Epithelial cell of prostate (primary cell): ENCODE results near the gene SPATA12.
"Not testable (repeated sequence)": the region's sequence is repeated elsewhere in the genome, so short reads cannot be mapped to it uniquely, and the experiment has no call there.

Experiments used
- DNase-seq: peaks from one replicate; pipeline ENCODE4 v3.0.0-alpha.2; 2011; ENCODE audit warnings: low read depth, low spot score
- H3K27ac ChIP-seq: fragments of 450-650 bp; 2 replicates; pipeline ENCODE4 v1.5.1; 2017; ENCODE audit warnings: mild to moderate bottlenecking

The SPATA12 gene

DNA sequence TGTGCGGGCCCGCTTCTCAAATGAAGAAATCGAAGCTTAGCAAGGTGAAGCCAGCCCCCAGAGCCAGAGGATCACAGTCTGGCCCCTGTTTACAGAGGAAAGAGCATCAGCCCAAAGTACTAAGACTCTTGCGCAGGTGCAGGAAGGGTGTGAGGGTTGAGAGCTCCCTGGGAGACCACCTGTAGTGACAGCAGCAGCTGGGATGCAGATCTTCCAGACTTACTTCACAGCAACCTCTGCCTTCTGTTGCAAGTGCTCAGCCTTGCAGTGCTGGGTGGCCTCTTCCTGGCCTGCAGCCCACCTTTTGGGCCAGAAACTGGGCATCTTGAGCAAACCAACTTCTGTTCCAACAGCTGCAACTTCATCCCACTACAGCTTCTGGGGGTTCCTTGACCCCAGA, 19.7 kb downstream of the SPATA12 start:
- no peak overlapping the region for H3K27ac ChIP-seq
- no peak for DNase-seq

DNA sequence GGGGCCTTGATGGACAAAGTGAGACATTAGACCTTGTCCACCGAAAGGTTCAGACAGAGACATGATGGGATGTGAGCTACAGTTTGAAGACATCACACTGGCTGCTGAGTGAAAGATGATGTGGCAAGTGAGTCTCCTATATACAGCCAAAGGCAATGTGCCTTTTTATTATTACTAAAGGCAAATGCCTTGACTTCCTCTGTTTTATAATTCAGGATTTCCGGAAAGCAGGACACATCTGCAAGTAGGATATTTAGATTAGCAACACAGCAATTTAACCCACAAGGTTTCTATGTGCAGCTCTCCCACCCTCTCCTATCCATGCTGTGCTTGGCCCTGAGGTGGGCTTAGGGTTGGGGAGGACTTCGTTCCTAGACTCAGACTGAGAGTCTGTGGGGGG, 20.7 kb downstream of the SPATA12 start:
- no peak for DNase-seq
- no peak overlapping the region for H3K27ac ChIP-seq

GRCh38 chr3:57082481-57082880, 22.0 kb downstream of the SPATA12 start:
- no peak overlapping the region for H3K27ac ChIP-seq

GRCh38 chr3:57083266-57083995, 23.0 kb downstream of the SPATA12 start:
- not testable (repeated sequence) for DNase-seq, H3K27ac ChIP-seq

More at GRCh38 chr3:57082481-57082880, 22.0 kb downstream of the SPATA12 start:
- no peak for DNase-seq

DNA sequence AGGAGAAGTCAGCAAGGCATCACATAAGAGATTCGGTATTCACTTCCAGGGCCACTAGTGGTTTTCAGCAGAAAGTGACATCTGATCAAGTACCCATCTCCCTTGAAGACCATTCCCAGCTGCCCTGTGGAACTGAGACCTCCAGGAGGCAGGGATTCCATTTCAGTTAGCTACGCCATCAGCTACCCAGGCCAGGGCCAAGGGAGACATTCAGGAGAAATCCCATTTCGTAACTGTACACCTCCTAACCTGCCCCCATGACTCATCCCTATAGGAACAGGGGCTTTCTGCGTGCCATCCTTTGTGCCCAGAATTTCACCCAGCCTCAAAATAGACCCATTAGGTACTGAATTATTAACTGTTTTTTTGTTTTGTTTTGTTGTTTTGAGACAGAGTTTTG, 24.7 kb downstream of the SPATA12 start:
- no peak for DNase-seq
- H3K27ac ChIP-seq, result no peak overlapping the region

- DNase-seq, result no peak
- H3K27ac ChIP-seq, result no peak overlapping the region
Measured at GRCh38 chr3:57086201-57086600, 25.7 kb downstream of the SPATA12 start.

- no peak overlapping the region for H3K27ac ChIP-seq
- no peak for DNase-seq
Measured at GRCh38 chr3:57087361-57088092, 27.1 kb downstream of the SPATA12 start.

DNA sequence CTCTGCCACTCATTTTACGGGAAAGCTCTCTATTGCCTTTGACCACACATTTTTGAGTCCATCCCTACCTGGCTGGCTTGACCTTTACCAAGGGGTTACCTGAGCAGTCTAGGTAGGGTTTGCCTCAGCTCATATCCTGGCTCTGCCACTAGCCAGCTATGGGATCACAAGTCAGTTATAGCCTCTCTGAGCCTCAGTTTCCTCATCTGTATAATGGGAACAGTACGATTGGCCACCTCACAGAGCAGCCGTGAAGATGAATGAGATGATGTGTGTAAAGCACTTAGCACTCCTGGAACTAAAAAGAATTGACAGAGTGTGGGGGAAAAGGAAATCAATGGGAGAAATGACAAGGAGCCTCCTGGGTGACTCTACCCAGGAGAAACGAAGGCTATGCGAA, 28.0 kb downstream of the SPATA12 start:
- DNase-seq, result no peak
- no peak overlapping the region for H3K27ac ChIP-seq

GRCh38 chr3:57089043-57089442, 28.6 kb downstream of the SPATA12 start:
- no peak for DNase-seq
- H3K27ac ChIP-seq, result no peak overlapping the region

- H3K27ac ChIP-seq, result no peak overlapping the region
- DNase-seq, result no peak
Measured at GRCh38 chr3:57091521-57092273, 31.2 kb downstream of the SPATA12 start.

DNA sequence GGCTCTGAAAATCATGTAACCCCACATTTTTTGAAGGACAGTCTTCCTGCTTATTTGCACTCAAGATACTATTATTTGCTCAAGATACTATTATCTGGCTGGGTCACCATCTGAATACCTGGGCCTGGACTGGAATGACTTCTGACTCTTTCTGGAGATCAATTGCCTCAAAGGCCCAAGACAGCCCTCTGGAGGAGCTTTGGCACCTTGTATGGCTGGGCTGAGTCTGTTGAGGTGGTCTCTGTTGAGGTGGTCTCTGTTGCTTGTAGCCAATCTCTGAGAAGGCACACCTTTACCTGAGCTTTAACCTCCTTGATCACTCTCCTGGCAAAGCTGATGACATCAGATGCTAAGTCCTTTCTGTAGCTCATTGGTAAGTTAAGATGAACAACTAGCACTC, 33.0 kb downstream of the SPATA12 start:
- H3K27ac ChIP-seq, result no peak overlapping the region
- no peak for DNase-seq

DNA sequence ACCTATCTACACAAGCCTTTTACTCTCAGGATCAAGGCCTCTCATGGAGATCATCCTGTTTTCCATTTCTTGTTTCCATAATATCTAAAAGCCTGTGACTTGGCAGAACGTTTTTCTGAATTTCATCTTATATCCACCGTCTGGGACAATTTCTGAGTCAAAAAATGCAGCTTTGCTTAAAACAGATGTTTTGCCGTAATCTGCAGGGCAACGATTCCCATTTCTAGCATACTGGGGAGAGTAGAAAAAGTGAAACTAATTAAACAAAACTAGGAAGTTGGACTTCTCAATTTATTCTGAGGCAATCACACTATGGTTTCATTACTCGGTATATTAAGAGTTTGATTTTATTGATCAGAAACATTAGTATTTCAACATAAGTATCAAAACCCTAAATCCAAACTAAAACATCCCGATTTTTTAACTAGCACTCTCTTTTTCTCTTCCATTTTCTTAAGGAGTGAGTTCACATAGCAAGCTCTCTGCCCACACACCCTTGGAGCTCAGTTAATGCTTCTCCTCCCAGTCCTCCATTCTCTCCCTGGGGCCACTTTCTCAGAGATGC, 33.6 kb downstream of the SPATA12 start:
- no peak overlapping the region for H3K27ac ChIP-seq

DNA sequence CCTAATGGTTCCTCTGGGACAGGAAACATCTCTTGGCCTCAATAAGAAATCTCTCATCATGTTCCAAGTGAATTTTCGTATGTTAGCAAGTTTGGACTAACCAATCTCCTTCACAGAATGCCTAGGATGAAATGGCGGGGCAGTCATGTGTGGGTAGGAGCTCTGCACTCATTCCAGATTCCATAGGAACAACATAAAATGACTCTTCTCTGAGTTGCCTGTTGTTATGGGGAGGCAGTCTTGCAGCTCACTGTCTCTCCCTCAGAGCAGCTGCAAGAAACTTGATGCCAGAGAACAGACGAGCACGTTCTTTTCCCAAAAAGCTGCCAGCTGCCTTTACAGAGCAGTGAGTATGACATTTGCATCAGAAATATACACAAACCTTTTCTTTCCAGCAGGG, 34.1 kb downstream of the SPATA12 start:
- DNase-seq, result no peak
- H3K27ac ChIP-seq, result no peak overlapping the region

More for the DNA sequence above, 33.6 kb downstream of the SPATA12 start:
- no peak for DNase-seq

GRCh38 chr3:57095363-57095762, 34.9 kb downstream of the SPATA12 start:
- no peak for DNase-seq

GRCh38 chr3:57097536-57097935, 37.1 kb downstream of the SPATA12 start:
- DNase-seq, result no peak
- no peak overlapping the region for H3K27ac ChIP-seq

More at GRCh38 chr3:57095363-57095762, 34.9 kb downstream of the SPATA12 start:
- no peak overlapping the region for H3K27ac ChIP-seq

GRCh38 chr3:57098418-57099310, 38.2 kb downstream of the SPATA12 start:
- no peak overlapping the region for H3K27ac ChIP-seq
- DNase-seq, result no peak

GRCh38 chr3:57100046-57100695, 39.7 kb downstream of the SPATA12 start:
- H3K27ac ChIP-seq, result no peak overlapping the region
- DNase-seq, result no peak

GRCh38 chr3:57105585-57105984, 45.1 kb downstream of the SPATA12 start:
- no peak for DNase-seq
- no peak overlapping the region for H3K27ac ChIP-seq

DNA sequence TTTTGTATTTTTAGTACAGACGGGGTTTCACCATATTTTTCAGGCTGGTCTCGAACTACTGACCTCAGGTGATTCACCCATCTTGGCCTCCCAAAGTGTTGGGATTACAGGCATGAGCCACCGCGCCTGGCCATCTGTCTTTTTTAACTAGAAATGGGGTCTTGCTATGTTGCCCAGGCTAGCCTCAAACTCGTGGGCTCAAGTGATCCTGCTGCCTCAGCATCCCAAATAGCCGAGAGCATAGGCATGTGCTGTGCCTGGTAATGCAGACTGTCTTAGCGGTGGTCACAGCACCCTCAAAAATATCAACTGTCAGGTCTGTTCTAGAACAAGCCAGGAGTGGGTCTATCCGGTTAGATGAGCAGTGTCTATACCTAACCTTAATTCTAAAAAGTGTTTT, 48.2 kb downstream of the SPATA12 start:
- DNase-seq, result no peak

More for the DNA sequence above, 48.2 kb downstream of the SPATA12 start:
- no peak overlapping the region for H3K27ac ChIP-seq
